Measurements from ENCODE around the gene GIT1.

The GIT1 gene

DNA sequence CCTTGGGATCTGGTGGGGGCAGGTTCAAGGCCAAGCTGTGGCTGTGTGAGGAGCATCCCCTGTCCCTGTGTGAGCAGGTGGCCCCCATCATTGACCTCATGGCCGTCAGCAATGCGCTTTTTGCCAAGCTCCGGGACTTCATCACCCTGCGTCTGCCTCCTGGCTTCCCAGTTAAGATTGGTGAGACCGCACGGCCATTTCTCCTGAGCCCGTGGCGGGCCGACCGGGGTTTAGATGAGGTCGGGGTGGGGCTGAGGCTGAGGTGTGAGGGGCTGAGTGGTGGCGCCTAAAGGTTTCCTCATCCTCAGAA lies 22.6 kb upstream of the GIT1 start:
- DNase-seq (ENCODE audit: low read depth): no peak
- TF ChIP-seq, protein P1, sequence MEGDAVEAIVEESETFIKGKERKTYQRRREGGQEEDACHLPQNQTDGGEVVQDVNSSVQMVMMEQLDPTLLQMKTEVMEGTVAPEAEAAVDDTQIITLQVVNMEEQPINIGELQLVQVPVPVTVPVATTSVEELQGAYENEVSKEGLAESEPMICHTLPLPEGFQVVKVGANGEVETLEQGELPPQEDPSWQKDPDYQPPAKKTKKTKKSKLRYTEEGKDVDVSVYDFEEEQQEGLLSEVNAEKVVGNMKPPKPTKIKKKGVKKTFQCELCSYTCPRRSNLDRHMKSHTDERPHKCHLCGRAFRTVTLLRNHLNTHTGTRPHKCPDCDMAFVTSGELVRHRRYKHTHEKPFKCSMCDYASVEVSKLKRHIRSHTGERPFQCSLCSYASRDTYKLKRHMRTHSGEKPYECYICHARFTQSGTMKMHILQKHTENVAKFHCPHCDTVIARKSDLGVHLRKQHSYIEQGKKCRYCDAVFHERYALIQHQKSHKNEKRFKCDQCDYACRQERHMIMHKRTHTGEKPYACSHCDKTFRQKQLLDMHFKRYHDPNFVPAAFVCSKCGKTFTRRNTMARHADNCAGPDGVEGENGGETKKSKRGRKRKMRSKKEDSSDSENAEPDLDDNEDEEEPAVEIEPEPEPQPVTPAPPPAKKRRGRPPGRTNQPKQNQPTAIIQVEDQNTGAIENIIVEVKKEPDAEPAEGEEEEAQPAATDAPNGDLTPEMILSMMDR (conservative IDR thresholded peaks at IDR 0.05; ENCODE audit: low read depth, low read length): no peak
- no peak overlapping the region for H3K4me3 ChIP-seq (ENCODE audit: low read depth, low read length)

DNA sequence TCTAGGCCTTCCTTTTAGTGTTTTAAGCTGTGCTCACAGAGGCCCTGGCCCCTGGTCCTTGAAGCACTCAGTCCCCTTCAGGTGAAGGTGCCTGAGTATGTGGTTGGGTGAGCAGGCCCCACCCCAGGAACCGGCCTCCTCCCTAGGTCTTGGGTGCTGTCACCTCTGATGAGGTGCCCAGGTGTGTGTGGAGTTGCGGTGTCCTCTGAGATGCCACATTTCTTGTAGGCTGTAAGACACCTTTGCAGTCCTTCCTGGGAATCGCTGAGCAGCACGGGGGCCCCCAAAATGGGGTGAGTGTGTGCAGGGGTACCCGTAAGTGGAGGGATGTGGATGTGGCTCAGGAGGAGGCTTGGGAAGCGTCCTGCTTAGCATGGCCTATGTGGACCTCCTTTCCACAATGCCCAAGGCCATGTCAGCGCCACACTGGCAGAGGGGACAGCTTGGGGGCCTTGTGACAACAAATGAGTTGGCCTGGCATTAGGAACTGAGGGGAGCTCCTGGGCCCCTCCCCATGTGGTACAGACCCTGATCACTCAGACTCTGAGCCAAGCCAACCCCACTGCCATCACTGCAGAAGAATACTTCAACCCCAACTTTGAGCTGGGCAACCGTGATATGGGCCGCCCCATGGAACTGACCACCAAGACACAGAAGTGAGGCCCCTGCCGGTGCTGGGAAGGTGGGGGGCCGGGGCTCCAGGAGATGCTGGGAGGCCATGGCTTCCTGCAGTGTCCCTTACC lies 22.1 kb upstream of the GIT1 start:
- no peak overlapping the region for H3K4me3 ChIP-seq (ENCODE audit: low read depth, low read length)
- DNase-seq (ENCODE audit: low read depth): no peak
- TF ChIP-seq, protein P1 (conservative IDR thresholded peaks at IDR 0.05; ENCODE audit: low read depth, low read length): no peak

DNA sequence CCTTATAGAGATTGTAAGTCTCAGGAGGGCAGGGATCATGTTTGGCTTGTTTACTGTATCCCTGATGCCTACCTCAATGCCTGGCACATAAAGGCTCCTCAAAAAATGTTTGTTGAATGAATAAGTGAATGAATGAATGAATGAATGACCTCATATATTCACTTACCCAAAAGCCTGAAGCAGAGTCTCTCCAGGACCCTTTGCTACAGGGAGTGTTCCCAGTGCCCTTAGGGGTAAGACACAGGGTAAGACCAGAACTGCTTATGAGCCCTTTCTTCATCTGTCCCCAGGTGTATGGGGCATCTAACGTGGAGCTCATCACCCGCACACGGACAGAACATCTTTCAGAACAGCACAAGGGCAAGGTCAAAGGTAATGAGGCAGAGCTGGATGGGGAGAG lies 20.9 kb upstream of the GIT1 start:
- DNase-seq (ENCODE audit: low read depth): no peak
- TF ChIP-seq, protein P1 (conservative IDR thresholded peaks at IDR 0.05; ENCODE audit: low read depth, low read length): no peak
- H3K4me3 ChIP-seq (ENCODE audit: low read depth, low read length): no peak overlapping the region

- TF ChIP-seq, protein P1 (conservative IDR thresholded peaks at IDR 0.05; ENCODE audit: low read depth, low read length): no peak
- no peak for DNase-seq (ENCODE audit: low read depth)
- no peak overlapping the region for H3K4me3 ChIP-seq (ENCODE audit: low read depth, low read length)
Measured at GRCh38 chr17:29608986-29609385, 19.5 kb upstream of the GIT1 start.

DNA sequence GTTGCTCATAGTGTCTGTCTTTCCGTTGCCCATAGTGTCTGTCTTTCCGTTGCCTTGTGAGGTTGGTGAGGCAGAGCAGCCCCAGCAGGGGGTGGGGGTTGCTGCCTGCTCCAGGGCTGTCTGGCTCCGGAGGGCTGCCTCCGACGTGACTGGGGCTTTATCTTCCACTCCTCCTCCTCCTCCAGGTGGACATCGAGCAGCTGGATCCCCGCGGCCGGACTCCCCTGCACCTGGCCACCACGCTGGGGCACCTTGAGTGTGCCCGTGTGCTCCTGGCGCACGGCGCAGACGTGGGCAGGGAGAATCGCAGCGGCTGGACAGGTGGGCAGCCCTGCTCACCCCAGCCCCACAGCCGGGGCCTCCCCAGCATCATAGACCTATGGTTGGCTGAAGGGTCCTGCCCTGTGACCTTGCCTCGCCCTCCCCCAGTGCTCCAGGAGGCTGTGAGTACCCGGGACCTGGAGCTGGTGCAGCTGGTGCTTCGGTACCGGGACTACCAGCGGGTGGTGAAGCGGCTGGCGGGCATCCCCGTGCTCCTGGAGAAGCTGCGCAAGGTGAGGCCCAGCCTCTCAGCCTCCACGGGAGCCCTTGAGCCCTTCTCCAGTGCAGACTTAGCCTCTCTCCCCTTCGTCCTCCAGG lies 18.2 kb upstream of the GIT1 start:
- TF ChIP-seq, protein P1 (conservative IDR thresholded peaks at IDR 0.05; ENCODE audit: low read depth, low read length): no peak
- no peak for DNase-seq (ENCODE audit: low read depth)
- H3K4me3 ChIP-seq (ENCODE audit: low read depth, low read length): no peak overlapping the region

GRCh38 chr17:29603109-29603674 lies 13.7 kb upstream of the GIT1 start:
- TF ChIP-seq, protein P1 (conservative IDR thresholded peaks at IDR 0.05; ENCODE audit: low read depth, low read length): no peak
- no peak for DNase-seq (ENCODE audit: low read depth)
- no peak overlapping the region for H3K4me3 ChIP-seq (ENCODE audit: low read depth, low read length)
